ENCODE results near the gene SCG2. TPM values are rescaled to one million over a fixed set of nuclear protein-coding genes. Genes with fewer than 3 reads are reported as not detected.
"Not testable (repeated sequence)": the region's sequence is repeated elsewhere in the genome, so short reads cannot be mapped to it uniquely, and the experiment has no call there.

The SCG2 gene
- total and polyA plus RNA-seq, 2 of the 4 experiments (the other 2 are of a cell fraction) = 0.36 to 0.46 TPM

GRCh38 chr2:223592689-223593088, 9.5 kb downstream of the SCG2 start:
- H4K5ac ChIP-seq (ENCODE audit: low read depth, low read length); dilution Hi-C loops (cut with HindIII; ENCODE audit: low sequenced_read_pairs, unreplicated experiment); H2AFZ ChIP-seq (replicated peaks; ENCODE audit: low read length, poor library complexity); H2AK9ac ChIP-seq (replicated peaks; ENCODE audit: low read depth, low read length, poor library complexity); H3K4me3 ChIP-seq (ENCODE audit: insufficient read depth, low read depth, low read length); H4K20me1 ChIP-seq (ENCODE audit: insufficient read depth, low read length); H3K9me1 ChIP-seq (ENCODE audit: insufficient read depth, low read length); H3K27me3 ChIP-seq (ENCODE audit: control insufficient read depth, insufficient read depth, low read length); H2BK20ac ChIP-seq (ENCODE audit: low read depth, low read length); H3K4ac ChIP-seq (ENCODE audit: low read depth, low read length); H3K14ac ChIP-seq (replicated peaks; ENCODE audit: low read depth, low read length); H3K4me1 ChIP-seq (ENCODE audit: control insufficient read depth, insufficient read depth, low read length); H3K36me3 ChIP-seq (ENCODE audit: control insufficient read depth, insufficient read depth, low read length); BruUV-seq (replicated peaks); H3K4me2 ChIP-seq (ENCODE audit: low read depth, low read length); ATAC-seq (ENCODE audit: low read depth); H3K9me3 ChIP-seq (ENCODE audit: control insufficient read depth, insufficient read depth, low read length); H4K91ac ChIP-seq (ENCODE audit: insufficient read depth, low read depth, low read length); H2BK15ac ChIP-seq (ENCODE audit: low read depth, low read length); DNase-seq; H3K79me1 ChIP-seq (ENCODE audit: low read depth in 1 of 2, low read length in 2 of 2); H3K18ac ChIP-seq (ENCODE audit: low read depth, low read length); CTCF ChIA-PET; H3K23ac ChIP-seq (ENCODE audit: low read depth, low read length); H2AK5ac ChIP-seq (ENCODE audit: low read depth, low read length); H4K8ac ChIP-seq (ENCODE audit: low read depth in 2 of 2, low read length in 2 of 2); H3K56ac ChIP-seq (ENCODE audit: extremely low read depth, insufficient read depth, low read length); intact Hi-C loops (cut with micrococcal nuclease); H2BK120ac ChIP-seq (ENCODE audit: low read depth, low read length); H3K27ac ChIP-seq (ENCODE audit: insufficient read depth, low read length); H2BK5ac ChIP-seq (ENCODE audit: low read depth, low read length, poor library complexity, severe bottlenecking); POLR2A ChIA-PET (ENCODE audit: unreplicated experiment); H3K9ac ChIP-seq (ENCODE audit: low read depth, low read length): not testable (repeated sequence)
- in situ Hi-C loops (cut with MboI; ENCODE audit: low sequenced_read_pairs) = loop anchor here (25.0 kb wide), 1 partner anchor 970 kb away; no protein-coding TSS in a partner anchor
- WGBS, 2 experiments (ENCODE audit: extremely low coverage in 2 of 2, insufficient read length in 1 of 2) = no CpG with 5 or more reads among the region's 1 CpG

Data from IMR-90 (cell line).